SU-DHL-6 (cell line): ENCODE measurements around the gene CTNNBL1.

Source experiments
- CTCF ChIP-seq: fragments of 200-600 bp; sonication (generic); IDR thresholded peaks from one replicate; pipeline ENCODE4 v1.5.1; 2017; ENCODE audit warnings: antibody characterized with exemption, mild to moderate bottlenecking, low read length, moderate library complexity; ENCODE audit not compliant: insufficient read depth, poor library complexity, severe bottlenecking
- EZH2phosphoT487 ChIP-seq: fragments of 200-600 bp; sonication (generic), shearing (Covaris generic); conservative IDR thresholded peaks from 2 replicates; pipeline ENCODE4 v1.6.1; 2018; ENCODE audit warnings: mild to moderate bottlenecking, antibody characterized with exemption, low read length, moderate library complexity, mixed read lengths

- TF ChIP-seq CTCF (no peak), EZH2phosphoT487 (no peak)
Measured at GRCh38 chr20:37726321-37726720, 32.5 kb downstream of the CTNNBL1 start.
